Neural cell (in vitro differentiated cells): ENCODE results near the gene TTLL12. TPM values are rescaled to one million over a fixed set of nuclear protein-coding genes. Genes with fewer than 3 reads are reported as not detected.

Source experiments
- H2AFZ ChIP-seq: fragments of 200-600, 300-800 bp; sonication (generic), shearing (Covaris generic); 2 replicates; pipeline ENCODE4 v1.6.0; 2014; ENCODE audit warnings: low read depth, mild to moderate bottlenecking, antibody characterized with exemption, low read length, moderate library complexity
- H3F3A ChIP-seq: fragments of 200-600 bp; shearing (Covaris generic); 2 replicates; pipeline ENCODE4 v1.6.1; 2016; ENCODE audit warnings: mild to moderate bottlenecking, moderate library complexity, mixed read lengths, antibody characterized with exemption, low read length; ENCODE audit not compliant: insufficient read depth, poor library complexity, severe bottlenecking
- H3K27ac ChIP-seq: fragments of 200-600, 300-800 bp; sonication (generic), shearing (Covaris generic); 2 replicates; pipeline ENCODE4 v1.5.1; 2014; ENCODE audit warnings: mild to moderate bottlenecking, low read length, moderate library complexity
- H3K27me3 ChIP-seq: fragments of 300-800, 200-600 bp; sonication (generic), shearing (Covaris generic); 2 replicates; pipeline ENCODE4 v1.6.0; 2014; ENCODE audit warnings: mild to moderate bottlenecking, low read depth, low read length, moderate library complexity; ENCODE audit not compliant: insufficient read depth
- H3K36me3 ChIP-seq: fragments of 300-800, 200-600 bp; sonication (generic), shearing (Covaris generic); 2 replicates; pipeline ENCODE4 v1.5.1; 2014; ENCODE audit warnings: mild to moderate bottlenecking, antibody characterized with exemption, low read length, moderate library complexity; ENCODE audit not compliant: insufficient read depth
- H3K4me2 ChIP-seq: fragments of 300-800, 200-600 bp; sonication (generic), shearing (Covaris generic); 2 replicates; pipeline ENCODE4 v1.6.0; 2014; ENCODE audit warnings: mild to moderate bottlenecking, low read length
- H3K4me3 ChIP-seq: fragments of 300-800, 200-600 bp; sonication (generic), shearing (Covaris generic); 2 replicates; pipeline ENCODE4 v1.5.1; 2014; ENCODE audit warnings: mild to moderate bottlenecking, low read length, moderate library complexity
- H3K79me2 ChIP-seq: fragments of 200-600 bp; shearing (Covaris generic); replicated peaks from 2 replicates; pipeline ENCODE4 v1.6.0; 2014; ENCODE audit warnings: mild to moderate bottlenecking, low read length, moderate library complexity; ENCODE audit not compliant: insufficient read depth
- H3K9ac ChIP-seq: fragments of 300-800, 200-600 bp; sonication (generic), shearing (Covaris generic); 2 replicates; pipeline ENCODE4 v1.6.1; 2016; ENCODE audit warnings: mild to moderate bottlenecking, low read length, mixed read lengths
- H3K9me2 ChIP-seq: fragments of 200-600 bp; shearing (Covaris generic); 2 replicates; pipeline ENCODE4 v1.6.1; 2016; ENCODE audit warnings: mild to moderate bottlenecking, low read length, mixed read lengths; ENCODE audit not compliant: insufficient read depth
- H3K9me3 ChIP-seq: fragments of 200-600, 300-800 bp; sonication (generic), shearing (Covaris generic); 2 replicates; pipeline ENCODE4 v1.6.1; 2016; ENCODE audit warnings: mild to moderate bottlenecking, mixed run types, low read length, moderate library complexity, mixed read lengths
- H4K20me1 ChIP-seq: fragments of 200-600 bp; shearing (Covaris generic); 2 replicates; pipeline ENCODE4 v1.6.1; 2016; ENCODE audit warnings: mild to moderate bottlenecking, mixed run types; ENCODE audit not compliant: insufficient read depth
- CTCF ChIP-seq: fragments of 450-650 bp; IDR thresholded peaks from 2 replicates; pipeline ENCODE4 v1.5.1; 2014; ENCODE audit warnings: antibody characterized with exemption, mild to moderate bottlenecking, moderate library complexity; ENCODE audit not compliant: poor library complexity, severe bottlenecking
- EP300 ChIP-seq: fragments of 450-650 bp; conservative IDR thresholded peaks from 2 replicates; pipeline ENCODE4 v1.6.1; 2014; ENCODE audit warnings: antibody characterized with exemption, mild to moderate bottlenecking, moderate library complexity; ENCODE audit not compliant: poor library complexity, severe bottlenecking
- EZH2 ChIP-seq: fragments of 200-600, 300-800 bp; shearing (Covaris generic), sonication (generic); IDR thresholded peaks from 2 replicates; pipeline ENCODE4 v1.6.1; 2014; ENCODE audit warnings: antibody characterized with exemption, low read length, borderline replicate concordance, mild to moderate bottlenecking; ENCODE audit not compliant: insufficient read depth, poor library complexity, severe bottlenecking
- MXI1 ChIP-seq: fragments of 450-650 bp; conservative IDR thresholded peaks from 2 replicates; pipeline ENCODE4 v1.6.1; 2014; ENCODE audit warnings: antibody characterized with exemption, mild to moderate bottlenecking; ENCODE audit not compliant: poor library complexity, severe bottlenecking
- POLR2AphosphoS5 ChIP-seq: IDR thresholded peaks from 2 replicates; pipeline ENCODE4 v1.6.1; 2012
- RAD21 ChIP-seq: fragments of 450-650 bp; conservative IDR thresholded peaks from 2 replicates; pipeline ENCODE4 v1.6.1; 2014; ENCODE audit warnings: antibody characterized with exemption, mild to moderate bottlenecking, moderate library complexity
- REST ChIP-seq: IDR thresholded peaks from 2 replicates; pipeline ENCODE4 v1.6.1; 2012; ENCODE audit warnings: borderline replicate concordance
- SMC3 ChIP-seq: fragments of 450-650 bp; conservative IDR thresholded peaks from 2 replicates; pipeline ENCODE4 v1.6.1; 2014; ENCODE audit warnings: antibody characterized with exemption, mild to moderate bottlenecking, moderate library complexity; ENCODE audit not compliant: poor library complexity
- TAF1 ChIP-seq: IDR thresholded peaks from 2 replicates; pipeline ENCODE4 v1.6.1; 2012; ENCODE audit warnings: low read depth
- polyA plus RNA-seq: library from polyadenylated mRNA; depleted of rRNA; stranded (reverse); fragments of >200 nt; gene quantifications from 2 replicates; pipeline ENCODE4 v1.2.3, GENCODE V29; 2014

Gene TTLL12
- polyA plus RNA-seq, 1 donor from 2014 or later: 22.2 TPM

GRCh38 chr22:43222262-43222661 is 35.3 kb upstream of the TTLL12 start:
- TF ChIP-seq CTCF (no peak), SMC3 (no peak), POLR2AphosphoS5 (no peak), MXI1 (no peak), REST (no peak), EZH2 (no peak), RAD21 (no peak), EP300 (no peak), TAF1 (no peak)
- Histone ChIP-seq H3K27me3 (no peaks in the 10 kb centered on the region), H3K9me2 (no peaks in the 10 kb centered on the region), H3K9ac (no peak overlapping the region), H4K20me1 (no peaks in the 10 kb centered on the region), H3K4me3 (no peak overlapping the region), H3K36me3 (no peaks in the 10 kb centered on the region), H3K4me2 (no peak overlapping the region), H3K9me3 (no peaks in the 10 kb centered on the region), H2AFZ (no peak overlapping the region), H3F3A (no peaks in the 10 kb centered on the region), H3K27ac (no peak overlapping the region), H3K79me2 (no peaks in the 10 kb centered on the region)

GRCh38 chr22:43220625-43221380 is 33.9 kb upstream of the TTLL12 start:
- no peaks in the 10 kb centered on the region for H3K9me2 ChIP-seq
- TF ChIP-seq EP300: no peak
- no peak for TF ChIP-seq CTCF
- no peak for TF ChIP-seq POLR2AphosphoS5
- TF ChIP-seq EZH2: no peak
- TF ChIP-seq MXI1: no peak
- no peak for TF ChIP-seq RAD21
- TF ChIP-seq REST: no peak
- TF ChIP-seq TAF1: no peak
- TF ChIP-seq SMC3: no peak
- no peak overlapping the region for H3K9ac ChIP-seq
- H3K4me2 ChIP-seq: no peak overlapping the region
- H4K20me1 ChIP-seq: no peaks in the 10 kb centered on the region
- H3F3A ChIP-seq: no peaks in the 10 kb centered on the region
- H3K27me3 ChIP-seq: no peaks in the 10 kb centered on the region
- H3K79me2 ChIP-seq: no peaks in the 10 kb centered on the region
- no peak overlapping the region for H2AFZ ChIP-seq
- no peak overlapping the region for H3K4me3 ChIP-seq
- H3K27ac ChIP-seq: no peak overlapping the region
- H3K36me3 ChIP-seq: no peaks in the 10 kb centered on the region
- H3K9me3 ChIP-seq: no peaks in the 10 kb centered on the region
